A549 (cell line): ENCODE measurements around the gene ORM2. TPM values are rescaled to one million over a fixed set of nuclear protein-coding genes. Genes with fewer than 3 reads are reported as not detected.

Source experiments
- ATAC-seq, 2 experiments: fragments of 200-7000 bp in 1 of 2; fragments of >200 bp in 1 of 2; cut with Nextera tagmentation in 1 of 2; cut with Tn5 transposase in 1 of 2; 3 replicates each; pipeline versions ENCODE4 v1.8.0 to v1.9.1; 2018 to 2020; ENCODE audit warnings: mild to moderate bottlenecking in 1 of 2, moderate library complexity in 1 of 2
- CTCF ChIA-PET: fragments of 300-600 bp; sonication (Branson Sonifier 250); formaldehyde crosslinking; extraction: SDS; loops from one replicate; lab custom pipeline; 2021; ENCODE audit warnings: antibody characterized with exemption, inconsistent platforms; lab: Yijun Ruan, JAX
- POLR2A ChIA-PET: fragments of 350-600 bp; formaldehyde crosslinking; extraction: SDS; loops from one replicate; lab custom pipeline; 2021; ENCODE audit warnings: antibody characterized with exemption, inconsistent platforms; lab: Yijun Ruan, JAX
- DNase-seq, 2 experiments: peaks; one replicate each; pipeline versions ENCODE4 v3.0.0 to v3.0.0-alpha.2; 2011 to 2016; ENCODE audit warnings: low read depth in 1 of 2, low spot score in 1 of 2
- FAIRE-seq: peaks from 2 replicates; lab custom pipeline; 2011; peaks lifted over from hg19 to GRCh38; lab: Jason Lieb, UNC
- H3K27ac ChIP-seq, 2 experiments: fragments of >200 bp; sonication (Bioruptor Twin); formaldehyde crosslinking; 3 replicates each; pipeline ENCODE4 v1.5.1; 2016 to 2017
- H3K4me1 ChIP-seq: fragments of >200 bp; sonication (Bioruptor Twin); formaldehyde crosslinking; 3 replicates; pipeline ENCODE4 v1.6.1; 2016
- H3K4me2 ChIP-seq: fragments of >200 bp; sonication (Bioruptor Twin); formaldehyde crosslinking; 3 replicates; pipeline ENCODE4 v1.6.1; 2016
- H3K4me3 ChIP-seq: fragments of >200 bp; sonication (Bioruptor Twin); formaldehyde crosslinking; 3 replicates; pipeline ENCODE4 v1.5.1; 2016
- H3K9me3 ChIP-seq: fragments of >200 bp; sonication (Bioruptor Twin); formaldehyde crosslinking; 3 replicates; pipeline ENCODE4 v1.6.1; 2016
- CHD2 ChIP-seq: fragments of 150-350 bp; IDR thresholded peaks from 2 replicates; pipeline ENCODE4 v1.6.1; 2014; ENCODE audit warnings: low read length; ENCODE audit not compliant: partially characterized antibody
- CHD4 ChIP-seq: fragments of 200-600 bp; sonication (generic); IDR thresholded peaks from 2 replicates; pipeline ENCODE4 v1.6.1; 2016; ENCODE audit warnings: antibody characterized with exemption, mild to moderate bottlenecking, borderline replicate concordance
- EHF ChIP-seq: fragments of 250-450 bp; sonication (Bioruptor Pico); IDR thresholded peaks from 2 replicates; pipeline ENCODE4 v1.5.0; 2020; ENCODE audit warnings: mild to moderate bottlenecking
- EP300 ChIP-seq, 2 experiments: fragments of >200 bp; sonication (Bioruptor Twin); formaldehyde crosslinking; IDR thresholded peaks; 2 replicates in 1 of 2; 3 replicates in 1 of 2; pipeline ENCODE4 v1.6.1; 2016 to 2017
- FOSL2 ChIP-seq, 2 experiments: fragments of 450-650 bp in 1 of 2; fragments of >200 bp in 1 of 2; sonication (Bioruptor Twin) in 1 of 2; formaldehyde crosslinking; IDR thresholded peaks; 2 replicates each; pipeline versions ENCODE4 v1.5.0 to v1.6.1; 2016 to 2020; ENCODE audit warnings: mild to moderate bottlenecking in 1 of 2, moderate library complexity in 1 of 2
- HOXB13 ChIP-seq: fragments of 250-450 bp; sonication (Bioruptor Pico); IDR thresholded peaks from 2 replicates; pipeline ENCODE4 v1.5.0; 2020; ENCODE audit warnings: low read depth, mild to moderate bottlenecking, moderate library complexity
- JUN ChIP-seq, 2 experiments: fragments of >200 bp; sonication (Bioruptor Twin); formaldehyde crosslinking; IDR thresholded peaks; 2 replicates in 1 of 2; 3 replicates in 1 of 2; pipeline ENCODE4 v1.6.1; 2016 to 2017
- MAZ ChIP-seq: fragments of 150-350 bp; IDR thresholded peaks from 2 replicates; pipeline ENCODE4 v1.6.1; 2014; ENCODE audit warnings: antibody characterized with exemption, low read depth, low read length, borderline replicate concordance
- NFE2L2 ChIP-seq: fragments of 150-350 bp; conservative IDR thresholded peaks from 2 replicates; pipeline ENCODE4 v1.6.1; 2014; ENCODE audit warnings: low read length
- NR3C1 ChIP-seq: fragments of >200 bp; sonication (Bioruptor Twin); formaldehyde crosslinking; IDR thresholded peaks from 3 replicates; pipeline ENCODE4 v1.6.1; 2017
- RAD21 ChIP-seq, 2 experiments: fragments of >200 bp in 1 of 2; sonication (Bioruptor Twin) in 1 of 2; formaldehyde crosslinking in 1 of 2; IDR thresholded peaks in 1 of 2; conservative IDR thresholded peaks in 1 of 2; 2 replicates in 1 of 2; 3 replicates in 1 of 2; pipeline ENCODE4 v1.6.1; 2012 to 2018; ENCODE audit warnings: inconsistent platforms in 1 of 2
- RFX5 ChIP-seq: fragments of 450-650 bp; IDR thresholded peaks from 2 replicates; pipeline ENCODE4 v1.7.1; 2014; ENCODE audit warnings: antibody characterized with exemption, mild to moderate bottlenecking, moderate library complexity
- TFCP2L1 ChIP-seq: fragments of 250-450 bp; sonication (Bioruptor Pico); IDR thresholded peaks from 2 replicates; pipeline ENCODE4 v1.5.0; 2021; ENCODE audit warnings: mild to moderate bottlenecking
- TP53 ChIP-seq: fragments of 250-450 bp; sonication (Bioruptor Pico); IDR thresholded peaks from 2 replicates; pipeline ENCODE4 v1.5.0; 2021; ENCODE audit warnings: mild to moderate bottlenecking, moderate library complexity
- ZFP36 ChIP-seq: fragments of 450-650 bp; IDR thresholded peaks from 2 replicates; pipeline ENCODE4 v1.6.1; 2014; ENCODE audit warnings: borderline replicate concordance; ENCODE audit not compliant: partially characterized antibody
- ZNF302 ChIP-seq: fragments of 250-450 bp; sonication (Bioruptor Pico); IDR thresholded peaks from 2 replicates; pipeline ENCODE4 v1.9.0; 2021; ENCODE audit warnings: inconsistent platforms, mild to moderate bottlenecking, moderate library complexity
- WGBS: methylation state at CpG from one replicate; pipeline ENCODE4 v1.1.6; 2017; ENCODE audit errors: missing lambda C conversion rate; 5-methylcytosine and 5-hydroxymethylcytosine counted together
- polyA plus RNA-seq, 4 experiments: library from polyadenylated mRNA; depleted of rRNA in 3 of 4; stranded (reverse); fragments of >200 nt; fragmentation: RNase III in 1 of 4; extraction: RNeasy Plus Mini Kit Qiagen cat#74134 plus additional on column Dnase treatment in 1 of 4; gene quantifications; 2 replicates in 3 of 4; 3 replicates in 1 of 4; pipeline ENCODE4 v1.2.3, GENCODE V29; 2011 to 2017
- TF ChIP-seq, protein P1 (sequence below): IDR thresholded peaks from 2 replicates; pipeline ENCODE4 v1.6.1; 2012
- TF ChIP-seq, protein P2 (sequence below): fragments of 250-450 bp; sonication (Bioruptor Pico); IDR thresholded peaks from 2 replicates; pipeline ENCODE4 v1.5.0; 2021; ENCODE audit warnings: mild to moderate bottlenecking, moderate library complexity, borderline replicate concordance
- TF ChIP-seq, protein P3 (sequence below): IDR thresholded peaks from 2 replicates; pipeline ENCODE4 v1.6.1; 2012; ENCODE audit warnings: low read depth, borderline replicate concordance
- TF ChIP-seq, protein P4 (sequence below): fragments of 450-650 bp; IDR thresholded peaks from 2 replicates; pipeline ENCODE4 v1.6.1; 2014; ENCODE audit warnings: antibody characterized with exemption
- TF ChIP-seq, protein P5 (sequence below): fragments of >200 bp; sonication (Bioruptor Twin); formaldehyde crosslinking; IDR thresholded peaks from 2 replicates; pipeline ENCODE4 v1.6.1; 2016
- TF ChIP-seq, protein P6 (sequence below): fragments of 250-450 bp; sonication (Bioruptor Pico); IDR thresholded peaks from 2 replicates; pipeline ENCODE4 v1.5.0; 2020; ENCODE audit warnings: low read depth, mild to moderate bottlenecking, moderate library complexity
- TF ChIP-seq, protein P7 (sequence below): fragments of >200 bp; sonication (Bioruptor Twin); formaldehyde crosslinking; IDR thresholded peaks from 3 replicates; pipeline ENCODE4 v1.5.1; 2016

Gene ORM2
- polyA plus RNA-seq, 2 of the 4 experiments (the other 2 are of a cell fraction) = 0.10 TPM; not detected in 1

DNA sequence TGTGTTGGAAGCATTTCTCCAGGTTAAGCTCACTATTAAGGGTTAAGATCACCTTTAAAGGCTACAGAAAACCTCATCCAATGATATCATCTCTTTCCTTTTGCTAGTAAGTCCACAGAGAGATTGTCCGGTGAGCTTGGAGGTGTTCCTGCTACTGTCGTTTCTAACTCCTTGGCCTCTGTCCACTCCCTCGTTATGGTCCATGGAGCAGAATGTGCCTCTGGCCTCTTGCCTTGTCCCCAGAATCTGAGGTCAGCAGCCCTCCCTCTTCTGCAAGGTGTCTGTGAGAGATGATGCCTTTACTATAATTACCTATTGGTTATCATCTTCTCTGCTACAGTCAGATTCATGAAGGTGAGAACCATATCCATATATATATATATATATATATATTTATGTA, 15.0 kb downstream of the ORM2 start:
- TF ChIP-seq, protein P1, sequence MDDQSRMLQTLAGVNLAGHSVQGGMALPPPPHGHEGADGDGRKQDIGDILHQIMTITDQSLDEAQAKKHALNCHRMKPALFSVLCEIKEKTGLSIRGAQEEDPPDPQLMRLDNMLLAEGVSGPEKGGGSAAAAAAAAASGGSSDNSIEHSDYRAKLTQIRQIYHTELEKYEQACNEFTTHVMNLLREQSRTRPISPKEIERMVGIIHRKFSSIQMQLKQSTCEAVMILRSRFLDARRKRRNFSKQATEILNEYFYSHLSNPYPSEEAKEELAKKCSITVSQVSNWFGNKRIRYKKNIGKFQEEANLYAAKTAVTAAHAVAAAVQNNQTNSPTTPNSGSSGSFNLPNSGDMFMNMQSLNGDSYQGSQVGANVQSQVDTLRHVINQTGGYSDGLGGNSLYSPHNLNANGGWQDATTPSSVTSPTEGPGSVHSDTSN = no peak
- TF ChIP-seq ZNF302 (CRISPR knock-in tag) (no peak), NR3C1 (no peak), EHF (CRISPR knock-in tag) (no peak), NFE2L2 (no peak), FOSL2 (IDR thresholded peaks at IDR 0.05) (no peak), FOSL2 (CRISPR knock-in tag; IDR thresholded peaks at IDR 0.05) (no peak)
- TF ChIP-seq, protein P2, sequence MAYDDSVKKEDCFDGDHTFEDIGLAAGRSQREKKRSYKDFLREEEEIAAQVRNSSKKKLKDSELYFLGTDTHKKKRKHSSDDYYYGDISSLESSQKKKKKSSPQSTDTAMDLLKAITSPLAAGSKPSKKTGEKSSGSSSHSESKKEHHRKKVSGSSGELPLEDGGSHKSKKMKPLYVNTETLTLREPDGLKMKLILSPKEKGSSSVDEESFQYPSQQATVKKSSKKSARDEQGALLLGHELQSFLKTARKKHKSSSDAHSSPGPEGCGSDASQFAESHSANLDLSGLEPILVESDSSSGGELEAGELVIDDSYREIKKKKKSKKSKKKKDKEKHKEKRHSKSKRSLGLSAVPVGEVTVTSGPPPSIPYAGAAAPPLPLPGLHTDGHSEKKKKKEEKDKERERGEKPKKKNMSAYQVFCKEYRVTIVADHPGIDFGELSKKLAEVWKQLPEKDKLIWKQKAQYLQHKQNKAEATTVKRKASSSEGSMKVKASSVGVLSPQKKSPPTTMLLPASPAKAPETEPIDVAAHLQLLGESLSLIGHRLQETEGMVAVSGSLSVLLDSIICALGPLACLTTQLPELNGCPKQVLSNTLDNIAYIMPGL = no peak
- Histone ChIP-seq H3K9me3 (no peaks in the 10 kb centered on the region), H3K4me3 (no peak overlapping the region), H3K4me2 (no peak overlapping the region), H3K4me1 (peaks cover 22% of the 10 kb centered on the region), H3K27ac (no peak overlapping the region)
- FAIRE-seq (no peak), DNase-seq (no peak), ATAC-seq (no peak)
- ChIA-PET POLR2A (no interaction called here), CTCF (interaction anchor here (0.6 to 1.1 kb wide), 4 partner anchors 237 to 564 kb away, joined by 3 read pairs; no protein-coding TSS in a partner anchor)
- 82% methylated on average over 3 of the region's 3 CpGs for WGBS

DNA sequence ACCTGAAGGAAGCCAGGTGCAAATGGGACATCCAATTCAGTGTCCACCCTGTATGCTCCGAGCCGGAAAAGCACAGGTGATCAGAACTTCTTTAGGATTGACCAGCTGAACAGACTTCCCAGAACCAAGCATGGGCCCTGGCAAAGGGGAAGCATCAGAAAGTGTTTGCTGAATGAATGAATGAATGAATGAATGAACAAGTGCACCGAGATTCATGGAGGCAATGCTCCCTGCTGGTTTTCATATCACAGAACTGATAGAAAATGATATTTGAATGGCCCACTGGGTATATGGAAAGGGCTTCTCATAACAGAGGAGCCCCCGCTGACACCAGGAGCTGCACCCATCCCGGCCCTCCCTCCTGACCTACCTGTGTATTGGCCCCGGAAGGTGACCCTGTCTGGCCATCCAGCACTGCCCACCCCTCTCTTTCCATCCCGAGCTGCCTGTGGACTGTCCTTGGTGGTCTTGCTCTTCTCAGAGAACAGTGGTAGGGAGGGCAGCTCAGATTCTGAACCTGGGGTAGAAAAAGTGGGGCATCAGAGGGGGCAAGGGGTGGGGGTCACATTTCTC, 15.9 kb downstream of the ORM2 start:
- H3K9me3 ChIP-seq = no peaks in the 10 kb centered on the region
- no peak overlapping the region for H3K4me3 ChIP-seq
- TF ChIP-seq TP53 (CRISPR knock-in tag) (no peak), HOXB13 (no peak), RFX5 (no peak), RAD21 (conservative IDR thresholded peaks at IDR 0.05 in 1 of 2, IDR thresholded peaks at IDR 0.05 in 1 of 2) (no peak)
- TF ChIP-seq, protein P1 = no peak
- TF ChIP-seq, protein P3, sequence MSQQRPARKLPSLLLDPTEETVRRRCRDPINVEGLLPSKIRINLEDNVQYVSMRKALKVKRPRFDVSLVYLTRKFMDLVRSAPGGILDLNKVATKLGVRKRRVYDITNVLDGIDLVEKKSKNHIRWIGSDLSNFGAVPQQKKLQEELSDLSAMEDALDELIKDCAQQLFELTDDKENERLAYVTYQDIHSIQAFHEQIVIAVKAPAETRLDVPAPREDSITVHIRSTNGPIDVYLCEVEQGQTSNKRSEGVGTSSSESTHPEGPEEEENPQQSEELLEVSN = no peak
- H3K27ac ChIP-seq = no peak overlapping the region
- H3K4me2 ChIP-seq = no peak overlapping the region
- no peak for ATAC-seq
- H3K4me1 ChIP-seq = peaks cover 25% of the 10 kb centered on the region
- no peak for DNase-seq
- FAIRE-seq = no peak
- POLR2A ChIA-PET = no interaction called here
- 89% methylated on average over 6 of the region's 7 CpGs for WGBS
- CTCF ChIA-PET = interaction anchor here (0.6 to 1.4 kb wide), 5 partner anchors 9 to 561 kb away, joined by 3 to 4 read pairs (median 3); no protein-coding TSS in a partner anchor

DNA sequence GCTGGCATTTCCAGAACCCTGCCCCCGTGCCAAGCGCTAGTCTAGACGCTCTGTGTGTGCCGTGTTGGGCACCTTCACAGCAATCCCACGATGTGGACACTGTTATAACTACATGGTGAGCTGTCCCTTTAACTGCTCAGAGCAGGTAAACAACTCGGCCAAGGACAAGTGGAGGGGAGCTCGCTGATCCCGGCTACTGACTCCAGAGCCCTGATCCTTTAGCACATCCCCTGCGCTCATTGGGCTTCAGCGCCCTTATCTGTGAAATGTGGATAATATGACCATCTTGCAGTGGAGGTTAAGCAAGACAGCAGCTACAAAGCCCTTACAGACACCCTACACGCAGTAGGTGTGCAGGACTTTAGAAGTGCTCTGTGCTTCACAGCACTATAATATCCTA, 16.5 kb downstream of the ORM2 start:
- 79% methylated on average over 11 of the region's 11 CpGs for WGBS
- ChIA-PET CTCF (interaction anchor here (0.6 to 1.4 kb wide), 5 partner anchors 9 to 560 kb away, joined by 3 to 4 read pairs (median 3); no protein-coding TSS in a partner anchor), POLR2A (no interaction called here)
- H3K4me2 ChIP-seq = no peak overlapping the region
- ATAC-seq (no peak), FAIRE-seq (no peak), DNase-seq (no peak)
- peaks cover 25% of the 10 kb centered on the region for H3K4me1 ChIP-seq
- no peak overlapping the region for H3K4me3 ChIP-seq
- no peak overlapping the region for H3K27ac ChIP-seq
- H3K9me3 ChIP-seq = no peaks in the 10 kb centered on the region
- no peak for TF ChIP-seq ZFP36
- no peak for TF ChIP-seq RAD21 (conservative IDR thresholded peaks at IDR 0.05 in 1 of 2, IDR thresholded peaks at IDR 0.05 in 1 of 2)
- no peak for TF ChIP-seq MAZ
- TF ChIP-seq CHD2 = no peak
- TF ChIP-seq, protein P4, sequence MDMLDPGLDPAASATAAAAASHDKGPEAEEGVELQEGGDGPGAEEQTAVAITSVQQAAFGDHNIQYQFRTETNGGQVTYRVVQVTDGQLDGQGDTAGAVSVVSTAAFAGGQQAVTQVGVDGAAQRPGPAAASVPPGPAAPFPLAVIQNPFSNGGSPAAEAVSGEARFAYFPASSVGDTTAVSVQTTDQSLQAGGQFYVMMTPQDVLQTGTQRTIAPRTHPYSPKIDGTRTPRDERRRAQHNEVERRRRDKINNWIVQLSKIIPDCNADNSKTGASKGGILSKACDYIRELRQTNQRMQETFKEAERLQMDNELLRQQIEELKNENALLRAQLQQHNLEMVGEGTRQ = no peak
- TF ChIP-seq, protein P5, sequence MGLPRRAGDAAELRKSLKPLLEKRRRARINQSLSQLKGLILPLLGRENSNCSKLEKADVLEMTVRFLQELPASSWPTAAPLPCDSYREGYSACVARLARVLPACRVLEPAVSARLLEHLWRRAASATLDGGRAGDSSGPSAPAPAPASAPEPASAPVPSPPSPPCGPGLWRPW = no peak
- TF ChIP-seq RFX5 = no peak
- TF ChIP-seq, protein P6, sequence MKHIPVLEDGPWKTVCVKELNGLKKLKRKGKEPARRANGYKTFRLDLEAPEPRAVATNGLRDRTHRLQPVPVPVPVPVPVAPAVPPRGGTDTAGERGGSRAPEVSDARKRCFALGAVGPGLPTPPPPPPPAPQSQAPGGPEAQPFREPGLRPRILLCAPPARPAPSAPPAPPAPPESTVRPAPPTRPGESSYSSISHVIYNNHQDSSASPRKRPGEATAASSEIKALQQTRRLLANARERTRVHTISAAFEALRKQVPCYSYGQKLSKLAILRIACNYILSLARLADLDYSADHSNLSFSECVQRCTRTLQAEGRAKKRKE (CRISPR knock-in tag) = no peak
- TF ChIP-seq CHD4 = no peak
- TF ChIP-seq, protein P7, sequence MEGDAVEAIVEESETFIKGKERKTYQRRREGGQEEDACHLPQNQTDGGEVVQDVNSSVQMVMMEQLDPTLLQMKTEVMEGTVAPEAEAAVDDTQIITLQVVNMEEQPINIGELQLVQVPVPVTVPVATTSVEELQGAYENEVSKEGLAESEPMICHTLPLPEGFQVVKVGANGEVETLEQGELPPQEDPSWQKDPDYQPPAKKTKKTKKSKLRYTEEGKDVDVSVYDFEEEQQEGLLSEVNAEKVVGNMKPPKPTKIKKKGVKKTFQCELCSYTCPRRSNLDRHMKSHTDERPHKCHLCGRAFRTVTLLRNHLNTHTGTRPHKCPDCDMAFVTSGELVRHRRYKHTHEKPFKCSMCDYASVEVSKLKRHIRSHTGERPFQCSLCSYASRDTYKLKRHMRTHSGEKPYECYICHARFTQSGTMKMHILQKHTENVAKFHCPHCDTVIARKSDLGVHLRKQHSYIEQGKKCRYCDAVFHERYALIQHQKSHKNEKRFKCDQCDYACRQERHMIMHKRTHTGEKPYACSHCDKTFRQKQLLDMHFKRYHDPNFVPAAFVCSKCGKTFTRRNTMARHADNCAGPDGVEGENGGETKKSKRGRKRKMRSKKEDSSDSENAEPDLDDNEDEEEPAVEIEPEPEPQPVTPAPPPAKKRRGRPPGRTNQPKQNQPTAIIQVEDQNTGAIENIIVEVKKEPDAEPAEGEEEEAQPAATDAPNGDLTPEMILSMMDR = no peak
- TF ChIP-seq JUN (IDR thresholded peaks at IDR 0.05) = no peak
- no peak for TF ChIP-seq EP300 (IDR thresholded peaks at IDR 0.05)
- TF ChIP-seq TFCP2L1 (CRISPR knock-in tag) = no peak
